Heart left ventricle (tissue), 13 donors: Measurements from ENCODE around the gene EEF1A1.
A peak's percentile ranks its signal among the peaks of the same experiment; 100 is the strongest.

Experiments used
- CTCF ChIP-seq, 12 donors: fragments of 200-600 bp; sonication (generic) in 4 of 12; IDR thresholded peaks; one replicate each; pipeline versions ENCODE4 v1.5.0 to v1.8.0; 2018 to 2022; ENCODE audit warnings: antibody characterized with exemption in 12 of 12, mild to moderate bottlenecking in 5 of 12
- POLR2A ChIP-seq, 2 donors: fragments of 450-650 bp; IDR thresholded peaks; one replicate each; pipeline ENCODE4 v1.6.1; 2017; ENCODE audit warnings: antibody characterized with exemption in 2 of 2, mild to moderate bottlenecking in 2 of 2, moderate library complexity in 2 of 2
- donor health status: ischemic (EF 13 %, LVEDD 7.1; RV severe dilation, severe dysfunction).
- donor health status: DM: no; HTN: yes; CAD: no.
- donor health status: DM: no; HTN: no; CAD: no.
- donor health status: ischemic (EF 25% LVEDD 6.9; RV normal size, moderate dysfunction).
- donor health status: ischemic (EF 25% LVEDD 5.7; RV mildly dilated, moderate dysfunction).
- donor health status: ischemic (EF 35%, LVEDD 5.7; RV mildly dilated, moderate dysfunction).
- donor health status: nonischemic (EF 11% LVEDD 7.7; RV severe dilation, severe dysfunction).
- donor health status: DM: yes; HTN: yes; CAD: no.
- donor health status: PGD.
- donor health status: ischemic (EF 29% LVEDD 5.4; RV normal size, mild dysfunction).
- donor health status: nonischemic (EF 23%, LVEDD 6.1; RV moderate dilation, normal function).

- TF ChIP-seq CTCF (IDR thresholded peaks at IDR 0.05) (no peak), POLR2A (IDR thresholded peaks at IDR 0.05) (peak in 1 of 2 donors; percentile 50)
Measured at GRCh38 chr6:73523434-73524123, 2.7 kb upstream of the EEF1A1 start.
